ENCODE results near the gene NLGN1.

NLGN1 gene

DNA sequence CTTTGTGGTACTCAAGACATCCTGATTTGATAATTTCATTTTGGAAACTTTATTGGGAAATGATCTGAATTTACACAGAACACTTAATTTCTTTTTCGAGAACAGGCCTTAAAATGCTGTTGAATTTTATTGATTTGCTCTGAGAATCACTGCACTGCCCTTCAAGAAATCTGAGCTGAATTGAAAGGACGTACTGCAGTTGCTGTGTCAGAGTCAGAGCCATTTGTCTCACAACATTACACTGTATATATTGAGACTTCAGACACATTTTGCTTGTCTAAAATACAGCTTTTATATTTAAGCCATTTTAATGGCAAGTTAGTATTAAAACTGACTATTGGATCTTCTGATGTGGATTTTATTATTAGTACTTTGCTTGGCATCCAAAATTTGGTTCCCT lies 504.1 kb downstream of the NLGN1 start:
- TF ChIP-seq, protein P1, sequence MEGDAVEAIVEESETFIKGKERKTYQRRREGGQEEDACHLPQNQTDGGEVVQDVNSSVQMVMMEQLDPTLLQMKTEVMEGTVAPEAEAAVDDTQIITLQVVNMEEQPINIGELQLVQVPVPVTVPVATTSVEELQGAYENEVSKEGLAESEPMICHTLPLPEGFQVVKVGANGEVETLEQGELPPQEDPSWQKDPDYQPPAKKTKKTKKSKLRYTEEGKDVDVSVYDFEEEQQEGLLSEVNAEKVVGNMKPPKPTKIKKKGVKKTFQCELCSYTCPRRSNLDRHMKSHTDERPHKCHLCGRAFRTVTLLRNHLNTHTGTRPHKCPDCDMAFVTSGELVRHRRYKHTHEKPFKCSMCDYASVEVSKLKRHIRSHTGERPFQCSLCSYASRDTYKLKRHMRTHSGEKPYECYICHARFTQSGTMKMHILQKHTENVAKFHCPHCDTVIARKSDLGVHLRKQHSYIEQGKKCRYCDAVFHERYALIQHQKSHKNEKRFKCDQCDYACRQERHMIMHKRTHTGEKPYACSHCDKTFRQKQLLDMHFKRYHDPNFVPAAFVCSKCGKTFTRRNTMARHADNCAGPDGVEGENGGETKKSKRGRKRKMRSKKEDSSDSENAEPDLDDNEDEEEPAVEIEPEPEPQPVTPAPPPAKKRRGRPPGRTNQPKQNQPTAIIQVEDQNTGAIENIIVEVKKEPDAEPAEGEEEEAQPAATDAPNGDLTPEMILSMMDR (conservative IDR thresholded peaks at IDR 0.05; ENCODE audit: low read length) = no peak
- DNase-seq (ENCODE audit: low read depth) = no peak
- no peak overlapping the region for H3K4me3 ChIP-seq (ENCODE audit: low read length)

DNA sequence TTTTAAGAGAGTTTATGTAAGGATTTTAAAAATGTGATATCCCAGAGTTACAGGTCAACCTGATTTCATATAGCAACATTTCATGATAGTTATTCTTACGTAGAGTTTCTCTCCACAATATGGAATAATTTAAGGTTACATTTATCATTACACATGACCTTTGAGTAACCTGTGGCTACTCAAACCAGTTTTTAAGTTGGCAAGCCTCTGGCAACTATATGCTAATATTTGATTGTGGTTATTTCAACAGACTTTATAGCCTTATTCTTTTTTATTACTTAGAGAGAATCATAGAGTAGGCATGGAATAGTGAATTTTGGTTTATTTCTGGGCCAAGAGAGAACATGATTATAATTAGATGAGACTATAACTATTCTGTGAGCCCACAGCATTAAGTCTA lies 504.9 kb downstream of the NLGN1 start:
- TF ChIP-seq, protein P1 (conservative IDR thresholded peaks at IDR 0.05; ENCODE audit: low read length) = no peak
- no peak for DNase-seq (ENCODE audit: low read depth)
- no peak overlapping the region for H3K4me3 ChIP-seq (ENCODE audit: low read length)

DNA sequence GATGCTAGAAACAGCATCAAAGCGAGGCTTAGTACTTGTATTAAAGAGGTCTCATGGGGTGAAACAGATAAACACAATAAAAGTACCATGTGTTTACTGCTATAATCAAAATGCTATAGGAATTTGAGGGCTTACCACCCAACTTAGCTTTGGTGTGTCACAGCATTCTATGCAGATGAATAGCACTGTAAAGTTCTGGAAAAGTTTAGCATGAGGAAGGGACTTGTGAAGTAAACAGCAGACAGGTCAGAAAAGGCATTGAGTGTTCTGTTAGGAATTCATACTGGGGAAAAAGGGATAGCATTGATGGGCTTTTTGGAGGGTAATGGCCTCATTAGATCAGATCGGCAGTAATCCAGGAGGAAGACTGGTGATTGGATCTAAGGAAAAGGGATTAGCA lies 505.3 kb downstream of the NLGN1 start:
- peak; percentile 42 for DNase-seq (ENCODE audit: low read depth)
- no peak overlapping the region for H3K4me3 ChIP-seq (ENCODE audit: low read length)
- TF ChIP-seq, protein P1 (conservative IDR thresholded peaks at IDR 0.05; ENCODE audit: low read length) = no peak

DNA sequence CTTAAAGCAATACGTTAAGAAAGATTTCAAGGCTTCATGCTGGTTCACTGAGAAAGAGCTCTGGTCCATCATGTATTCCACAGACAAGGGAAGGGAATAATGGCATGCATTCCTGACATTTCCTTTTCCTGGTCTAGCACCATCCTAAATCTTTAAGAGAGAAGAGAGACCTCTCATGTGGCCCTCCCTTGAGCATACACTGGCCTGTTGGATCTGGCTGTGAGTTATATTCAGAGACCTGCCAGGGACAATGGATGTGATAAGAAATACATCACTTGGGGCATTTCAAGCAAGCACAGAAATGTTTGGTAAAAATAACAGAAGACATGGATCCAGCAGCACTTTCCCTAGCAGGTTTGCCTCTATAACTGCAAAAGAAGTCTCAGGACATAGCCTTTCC lies 507.8 kb downstream of the NLGN1 start:
- H3K4me3 ChIP-seq (ENCODE audit: low read length) = no peak overlapping the region
- no peak for DNase-seq (ENCODE audit: low read depth)
- TF ChIP-seq, protein P1 (conservative IDR thresholded peaks at IDR 0.05; ENCODE audit: low read length) = no peak

DNA sequence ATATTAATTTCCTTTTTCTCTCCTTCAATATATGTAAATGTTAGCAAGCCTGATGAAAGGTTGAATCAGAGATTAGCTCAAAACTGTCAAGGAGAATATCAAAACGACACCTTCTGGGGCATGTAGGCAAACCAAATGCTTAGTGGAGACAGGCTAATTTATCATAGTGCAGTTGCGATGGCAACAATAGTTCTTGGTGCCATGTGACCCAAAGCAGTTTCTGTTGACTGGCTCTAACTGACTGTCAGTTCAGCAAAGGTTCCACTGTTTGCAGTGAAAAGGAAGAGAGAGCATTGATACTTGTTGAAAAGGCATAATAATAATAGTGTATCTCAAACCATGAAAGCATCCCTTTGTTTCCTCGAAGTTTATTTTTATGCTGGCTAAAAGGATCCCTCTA lies 513.9 kb downstream of the NLGN1 start:
- TF ChIP-seq, protein P1 (conservative IDR thresholded peaks at IDR 0.05; ENCODE audit: low read length) = no peak
- no peak overlapping the region for H3K4me3 ChIP-seq (ENCODE audit: low read length)
- DNase-seq (ENCODE audit: low read depth) = no peak

DNA sequence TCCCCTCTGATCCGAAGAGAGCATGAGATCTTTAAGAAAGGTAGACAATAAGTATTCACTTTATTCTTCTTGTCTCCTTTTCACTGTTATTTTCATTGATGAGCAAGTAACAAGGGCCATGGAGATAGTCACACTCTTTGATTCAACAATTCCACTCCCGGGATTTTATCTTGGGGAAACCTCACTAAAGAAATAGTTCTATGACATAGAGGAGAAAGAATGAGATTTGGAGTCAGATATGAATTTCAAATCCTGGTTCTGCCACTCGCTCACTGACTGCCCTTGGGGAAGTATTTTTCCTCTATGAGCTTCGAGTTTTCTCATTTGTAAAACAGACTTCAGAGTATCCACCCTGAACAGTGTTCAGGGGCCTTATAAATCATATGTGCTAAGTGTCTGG lies 514.6 kb downstream of the NLGN1 start:
- TF ChIP-seq, protein P1 (conservative IDR thresholded peaks at IDR 0.05; ENCODE audit: low read length) = no peak
- peak; percentile 21 for DNase-seq (ENCODE audit: low read depth)
- no peak overlapping the region for H3K4me3 ChIP-seq (ENCODE audit: low read length)

DNA sequence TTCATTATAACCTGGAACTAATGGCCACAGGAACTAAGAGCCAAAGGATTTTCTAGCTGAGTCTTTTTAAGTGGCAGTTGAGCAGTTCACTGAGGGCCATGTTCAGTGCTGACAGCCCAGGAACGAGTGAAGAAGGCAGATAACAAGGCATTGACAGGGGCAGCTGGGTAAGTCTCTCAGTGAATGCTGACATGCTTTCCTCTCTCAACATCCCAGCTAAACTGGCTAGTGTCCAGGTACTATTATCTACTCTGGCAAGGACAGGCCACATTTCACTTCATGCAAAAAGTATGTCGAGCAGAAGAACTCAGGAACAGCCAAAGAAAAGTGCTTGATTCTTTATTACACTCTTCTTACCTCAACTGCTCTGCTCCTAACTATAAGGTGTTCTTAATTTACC lies 515.9 kb downstream of the NLGN1 start:
- no peak overlapping the region for H3K4me3 ChIP-seq (ENCODE audit: low read length)
- TF ChIP-seq, protein P1 (conservative IDR thresholded peaks at IDR 0.05; ENCODE audit: low read length) = no peak
- peak; percentile 57 for DNase-seq (ENCODE audit: low read depth)
